ENCODE results near the gene ADGRB3. TPM values are rescaled to one million over a fixed set of nuclear protein-coding genes. Genes with fewer than 3 reads are reported as not detected.

The ADGRB3 gene
- total and polyA plus RNA-seq, 2 donors (not counting 3 experiments of a cell fraction or from before 2014, with no cell fraction given): not detected

DNA sequence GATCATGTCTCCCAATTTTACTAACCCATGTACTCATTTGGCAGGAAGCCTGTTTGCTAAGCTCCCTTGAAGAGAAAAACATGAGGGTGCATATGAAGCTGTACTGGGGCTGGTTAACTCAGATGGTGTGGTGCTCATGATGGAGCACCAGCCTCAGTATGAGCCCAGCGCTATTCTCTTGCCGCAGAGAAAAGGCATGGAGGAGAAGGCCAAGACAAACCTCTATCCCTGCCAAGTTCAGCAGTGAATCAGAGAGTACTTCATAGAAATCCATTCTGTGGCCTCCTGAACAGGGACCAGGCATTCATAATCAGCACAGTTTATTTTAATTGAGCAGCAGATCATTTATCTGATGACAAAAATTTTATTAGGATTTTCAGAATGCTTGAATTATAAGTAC lies 763.6 kb downstream of the ADGRB3 start:
- DNase-seq (ENCODE audit: low read depth, low spot score): no peak
- H3K9ac ChIP-seq (replicated peaks; ENCODE audit: extremely low read depth, insufficient read depth, low read length): no peak overlapping the region
- no peaks in the 10 kb centered on the region for H3K79me2 ChIP-seq (ENCODE audit: control insufficient read depth, insufficient read depth, low read length)
- no peak overlapping the region for H3K4me2 ChIP-seq (ENCODE audit: insufficient read depth, low read length)
- intact Hi-C loops (cut with micrococcal nuclease): no loop called here
- no peak overlapping the region for H3K4me3 ChIP-seq (replicated peaks in 1 of 3; ENCODE audit: insufficient read depth in 1 of 3, low read depth in 1 of 3, low read length in 3 of 3)
- POLR2A ChIA-PET: no interaction called here
- H3K9me1 ChIP-seq (replicated peaks; ENCODE audit: control insufficient read depth, extremely low read depth, insufficient read depth, low read length): no peaks in the 10 kb centered on the region
- H3K27me3 ChIP-seq (ENCODE audit: control insufficient read depth in 2 of 2, insufficient read depth in 2 of 2, low read length in 2 of 2): no peaks in the 10 kb centered on the region
- BruUV-seq (replicated peaks): no TSS peak
- CTCF ChIA-PET: no interaction called here
- no peak overlapping the region for H3K27ac ChIP-seq (ENCODE audit: insufficient read depth, low read depth, low read length)
- no peaks in the 10 kb centered on the region for H3K36me3 ChIP-seq (ENCODE audit: control insufficient read depth in 2 of 2, extremely low read depth in 1 of 2, insufficient read depth in 2 of 2, low read length in 2 of 2)
- no peak for FAIRE-seq
- dilution Hi-C loops (cut with MboI; ENCODE audit: extremely low pct_ligation_motif_present, low sequenced_read_pairs): no loop called here
- peaks cover 3% of the 10 kb centered on the region for H3K9me3 ChIP-seq (replicated peaks; ENCODE audit: control insufficient read depth, insufficient read depth, low read length)
- H2AFZ ChIP-seq (ENCODE audit: low read depth, low read length): no peak overlapping the region
- H4K20me1 ChIP-seq (replicated peaks; ENCODE audit: control insufficient read depth, extremely low read depth, insufficient read depth, low read length): no peaks in the 10 kb centered on the region
- H3K4me1 ChIP-seq (ENCODE audit: control insufficient read depth, extremely low read depth, insufficient read depth, low read length): no peaks in the 10 kb centered on the region
- TF ChIP-seq MAX (IDR thresholded peaks at IDR 0.05; ENCODE audit: insufficient read depth, insufficient read length) (no peak), MYC (IDR thresholded peaks at IDR 0.05; ENCODE audit: low read depth, low read length) (no peak), POLR2AphosphoS5 (IDR thresholded peaks at IDR 0.05; ENCODE audit: insufficient read depth, low read depth, low read length) (no peak), JUN (IDR thresholded peaks at IDR 0.05; ENCODE audit: borderline replicate concordance, insufficient read depth, insufficient read length, low read depth) (no peak), EZH2 (IDR thresholded peaks at IDR 0.05; ENCODE audit: borderline replicate concordance, low read depth, low read length, severe bottlenecking) (no peak), POLR2A (IDR thresholded peaks at IDR 0.05; ENCODE audit: low read depth, low read length) (no peak), GATA2 (IDR thresholded peaks at IDR 0.05; ENCODE audit: insufficient read depth, insufficient read length, low read depth, low read length) (no peak)
- TF ChIP-seq, protein P1, sequence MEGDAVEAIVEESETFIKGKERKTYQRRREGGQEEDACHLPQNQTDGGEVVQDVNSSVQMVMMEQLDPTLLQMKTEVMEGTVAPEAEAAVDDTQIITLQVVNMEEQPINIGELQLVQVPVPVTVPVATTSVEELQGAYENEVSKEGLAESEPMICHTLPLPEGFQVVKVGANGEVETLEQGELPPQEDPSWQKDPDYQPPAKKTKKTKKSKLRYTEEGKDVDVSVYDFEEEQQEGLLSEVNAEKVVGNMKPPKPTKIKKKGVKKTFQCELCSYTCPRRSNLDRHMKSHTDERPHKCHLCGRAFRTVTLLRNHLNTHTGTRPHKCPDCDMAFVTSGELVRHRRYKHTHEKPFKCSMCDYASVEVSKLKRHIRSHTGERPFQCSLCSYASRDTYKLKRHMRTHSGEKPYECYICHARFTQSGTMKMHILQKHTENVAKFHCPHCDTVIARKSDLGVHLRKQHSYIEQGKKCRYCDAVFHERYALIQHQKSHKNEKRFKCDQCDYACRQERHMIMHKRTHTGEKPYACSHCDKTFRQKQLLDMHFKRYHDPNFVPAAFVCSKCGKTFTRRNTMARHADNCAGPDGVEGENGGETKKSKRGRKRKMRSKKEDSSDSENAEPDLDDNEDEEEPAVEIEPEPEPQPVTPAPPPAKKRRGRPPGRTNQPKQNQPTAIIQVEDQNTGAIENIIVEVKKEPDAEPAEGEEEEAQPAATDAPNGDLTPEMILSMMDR (IDR thresholded peaks at IDR 0.05; ENCODE audit: extremely low read depth in 1 of 2, insufficient read depth in 1 of 2, low read depth in 1 of 2, low read length in 2 of 2): no peak
